ENCODE data around the gene YY1.

- TF ChIP-seq POLR2A (IDR thresholded peaks at IDR 0.05; ENCODE audit: low read depth, low read length) (no peak), CTCF (conservative IDR thresholded peaks at IDR 0.05; ENCODE audit: low read depth, low read length) (no peak), ELK1 (IDR thresholded peaks at IDR 0.05; ENCODE audit: borderline replicate concordance, low read depth, low read length) (no peak), CEBPB (IDR thresholded peaks at IDR 0.05; ENCODE audit: low read depth, low read length) (no peak), RFX5 (IDR thresholded peaks at IDR 0.05; ENCODE audit: low read depth, low read length) (no peak), MAFK (IDR thresholded peaks at IDR 0.05; ENCODE audit: low read depth, low read length) (no peak), NFE2L2 (IDR thresholded peaks at IDR 0.05; ENCODE audit: low read depth, low read length) (no peak), BHLHE40 (IDR thresholded peaks at IDR 0.05; ENCODE audit: low read depth, low read length) (no peak), USF2 (IDR thresholded peaks at IDR 0.05; ENCODE audit: low read depth, low read length) (peak; percentile 89), RAD21 (IDR thresholded peaks at IDR 0.05; ENCODE audit: low read length) (no peak), RCOR1 (IDR thresholded peaks at IDR 0.05; ENCODE audit: insufficient replicate concordance, low read length) (no peak), MAZ (IDR thresholded peaks at IDR 0.05; ENCODE audit: borderline replicate concordance, low read depth, low read length) (peak; percentile 32; the same call in 1 of the 2 replicates), SMC3 (IDR thresholded peaks at IDR 0.05; ENCODE audit: low read depth, low read length) (no peak)
Observed at GRCh38 chr14:100297320-100298300, 58.7 kb downstream of the YY1 start.
